DOHH2 (cell line): ENCODE measurements around the gene HOXB13.

ENCODE experiments used
- H3F3A ChIP-seq: fragments of 200-600 bp; sonication (generic), shearing (Covaris generic); 2 replicates; pipeline ENCODE4 v1.6.0; 2016; ENCODE audit warnings: antibody characterized with exemption, mild to moderate bottlenecking; ENCODE audit not compliant: control insufficient read depth, insufficient read depth
- H3K27ac ChIP-seq: fragments of 200-600 bp; sonication (generic); 2 replicates; pipeline ENCODE4 v1.5.1; 2014; ENCODE audit warnings: low read depth, mild to moderate bottlenecking, low read length, moderate library complexity
- H3K27me3 ChIP-seq: fragments of 200-600 bp; sonication (generic); 2 replicates; pipeline ENCODE4 v1.6.1; 2014; ENCODE audit warnings: mild to moderate bottlenecking, low read length, mixed read lengths; ENCODE audit not compliant: control insufficient read depth
- H3K36me3 ChIP-seq: fragments of 200-600 bp; sonication (generic); 2 replicates; pipeline ENCODE4 v1.6.1; 2014; ENCODE audit warnings: mild to moderate bottlenecking, low read length, moderate library complexity, mixed read lengths; ENCODE audit not compliant: control insufficient read depth
- H3K4me1 ChIP-seq: fragments of 200-600 bp; sonication (generic); 2 replicates; pipeline ENCODE4 v1.6.1; 2014; ENCODE audit warnings: mild to moderate bottlenecking, low read length, mixed read lengths; ENCODE audit not compliant: control insufficient read depth
- H3K4me2 ChIP-seq: fragments of 200-600 bp; sonication (generic); 2 replicates; pipeline ENCODE4 v1.6.0; 2014; ENCODE audit warnings: mild to moderate bottlenecking, low read length, moderate library complexity
- H3K4me3 ChIP-seq: fragments of 200-600 bp; sonication (generic); 2 replicates; pipeline ENCODE4 v1.5.1; 2014; ENCODE audit warnings: mild to moderate bottlenecking, low read length, mixed read lengths
- H3K79me2 ChIP-seq: fragments of 200-600 bp; sonication (generic); 2 replicates; pipeline ENCODE4 v1.6.1; 2014; ENCODE audit warnings: mild to moderate bottlenecking, low read length, mixed read lengths; ENCODE audit not compliant: control insufficient read depth
- H3K9me2 ChIP-seq: fragments of 200-600 bp; sonication (generic); replicated peaks from 2 replicates; pipeline ENCODE4 v1.6.1; 2014; ENCODE audit warnings: mild to moderate bottlenecking, low read length, mixed read lengths; ENCODE audit not compliant: control insufficient read depth
- H3K9me3 ChIP-seq: fragments of 200-600 bp; sonication (generic); 2 replicates; pipeline ENCODE4 v1.6.1; 2014; ENCODE audit warnings: antibody characterized with exemption, low read length, mixed read lengths; ENCODE audit not compliant: control insufficient read depth, insufficient read depth
- H4K20me1 ChIP-seq: fragments of 200-600 bp; sonication (generic); 2 replicates; pipeline ENCODE4 v1.6.0; 2014; ENCODE audit warnings: low read depth, mild to moderate bottlenecking, antibody characterized with exemption, low read length, moderate library complexity; ENCODE audit not compliant: control insufficient read depth, insufficient read depth
- CTCF ChIP-seq: fragments of 200-600 bp; sonication (generic); IDR thresholded peaks from one replicate; pipeline ENCODE4 v1.5.1; 2014; ENCODE audit warnings: antibody characterized with exemption, mild to moderate bottlenecking, low read depth, low read length; ENCODE audit not compliant: poor library complexity, severe bottlenecking
- EZH2phosphoT487 ChIP-seq: fragments of 200-600 bp; sonication (generic); IDR thresholded peaks from 2 replicates; pipeline ENCODE4 v1.6.1; 2017; ENCODE audit warnings: borderline replicate concordance, mild to moderate bottlenecking, antibody characterized with exemption, low read length, moderate library complexity, mixed read lengths

Gene HOXB13

GRCh38 chr17:48722915-48723422 lies 5.6 kb downstream of the HOXB13 start, which contains the start of gene PRAC2:
TSS of gene PRAC2 (plus strand) at chr17:48723185. CDS start at chr17:48724411, 1,226 bp downstream.
- Histone ChIP-seq H3K9me2 (no peaks in the 10 kb centered on the region), H3K4me1 (peaks cover 17% of the 10 kb centered on the region), H3F3A (no peaks in the 10 kb centered on the region), H3K36me3 (no peaks in the 10 kb centered on the region), H4K20me1 (no peaks in the 10 kb centered on the region), H3K4me2 (peak within 1 kb of the TSS; percentile 50), H3K27ac (no peak within 1 kb of the TSS), H3K9me3 (no peaks in the 10 kb centered on the region), H3K4me3 (peak within 1 kb of the TSS; percentile 51), H3K79me2 (no peaks in the 10 kb centered on the region), H3K27me3 (peaks cover 59% of the 10 kb centered on the region)
- TF ChIP-seq CTCF (no peak), EZH2phosphoT487 (no peak)

GRCh38 chr17:48722201-48722907 lies 6.2 kb downstream of the HOXB13 start, which contains the start of gene PRAC1:
TSS of gene PRAC1 (minus strand) at chr17:48722518. CDS start at chr17:48722392, 126 bp downstream.
- peak within 1 kb of the TSS; percentile 50 for H3K4me2 ChIP-seq

GRCh38 chr17:48721009-48721402 lies 7.5 kb downstream of the HOXB13 start:
- Histone ChIP-seq H4K20me1 (no peaks in the 10 kb centered on the region), H3K9me3 (no peaks in the 10 kb centered on the region), H3K27ac (no peak overlapping the region), H3K36me3 (no peaks in the 10 kb centered on the region), H3K4me3 (no peak overlapping the region), H3K4me2 (no peak overlapping the region), H3K27me3 (peaks cover 41% of the 10 kb centered on the region), H3F3A (no peaks in the 10 kb centered on the region), H3K4me1 (peaks cover 17% of the 10 kb centered on the region), H3K9me2 (no peaks in the 10 kb centered on the region), H3K79me2 (no peaks in the 10 kb centered on the region)
- TF ChIP-seq EZH2phosphoT487: no peak
- no peak for TF ChIP-seq CTCF

More at GRCh38 chr17:48722201-48722907, 6.2 kb downstream of the HOXB13 start, which contains the start of gene PRAC1:
- no peaks in the 10 kb centered on the region for H3F3A ChIP-seq
- peaks cover 17% of the 10 kb centered on the region for H3K4me1 ChIP-seq
- peaks cover 55% of the 10 kb centered on the region for H3K27me3 ChIP-seq
- no peaks in the 10 kb centered on the region for H3K9me3 ChIP-seq
- H3K79me2 ChIP-seq: no peaks in the 10 kb centered on the region
- TF ChIP-seq EZH2phosphoT487 (no peak), CTCF (no peak)
- H3K36me3 ChIP-seq: no peaks in the 10 kb centered on the region
- peak within 1 kb of the TSS; percentile 51 for H3K4me3 ChIP-seq
- H4K20me1 ChIP-seq: no peaks in the 10 kb centered on the region
- no peaks in the 10 kb centered on the region for H3K9me2 ChIP-seq
- H3K27ac ChIP-seq: no peak within 1 kb of the TSS
